Endodermal cell (in vitro differentiated cells): ENCODE results near the gene FAT1. TPM values are rescaled to one million over a fixed set of nuclear protein-coding genes. Genes with fewer than 3 reads are reported as not detected.

Source experiments
- DNase-seq: peaks from one replicate; pipeline ENCODE4 v3.0.0-alpha.2; 2017
- H3K27ac ChIP-seq: 2 replicates; pipeline ENCODE4 v1.5.1; 2013; ENCODE audit warnings: mild to moderate bottlenecking, low read depth, low read length, moderate library complexity
- H3K27me3 ChIP-seq: 2 replicates; pipeline ENCODE4 v1.6.1; 2013; ENCODE audit warnings: mild to moderate bottlenecking, low read length, moderate library complexity; ENCODE audit not compliant: insufficient read depth, control insufficient read depth, poor library complexity, severe bottlenecking
- H3K36me3 ChIP-seq: 2 replicates; pipeline ENCODE4 v1.7.0; 2013; ENCODE audit warnings: mild to moderate bottlenecking, low read length, moderate library complexity; ENCODE audit not compliant: control insufficient read depth, insufficient read depth
- H3K4me1 ChIP-seq: one replicate; pipeline ENCODE4 v1.7.0; 2013; ENCODE audit warnings: low read length; ENCODE audit not compliant: control insufficient read depth, insufficient read depth
- H3K4me3 ChIP-seq: 2 replicates; pipeline ENCODE4 v1.5.1; 2013; ENCODE audit warnings: mild to moderate bottlenecking, low read length, moderate library complexity
- H3K9ac ChIP-seq: 2 replicates; pipeline ENCODE4 v1.6.1; 2013; ENCODE audit warnings: mild to moderate bottlenecking, low read length, moderate library complexity; ENCODE audit not compliant: poor library complexity, severe bottlenecking; ENCODE audit errors: extremely low read depth
- H3K9me3 ChIP-seq: 2 replicates; pipeline ENCODE4 v1.6.1; 2013; ENCODE audit warnings: mild to moderate bottlenecking, low read length, moderate library complexity; ENCODE audit not compliant: control insufficient read depth
- H3K27ac Mint-ChIP-seq: 2 replicates; pipeline ENCODE4 v1.8.0; 2020; ENCODE audit warnings: mixed read lengths
- H3K27me3 Mint-ChIP-seq: 2 replicates; pipeline ENCODE4 v1.8.0; 2021; ENCODE audit warnings: mild to moderate bottlenecking, mixed read lengths; ENCODE audit not compliant: insufficient read depth
- H3K36me3 Mint-ChIP-seq: 2 replicates; pipeline ENCODE4 v1.8.0; 2020; ENCODE audit warnings: low read depth, mixed read lengths
- H3K4me1 Mint-ChIP-seq: 2 replicates; pipeline ENCODE4 v1.8.0; 2020; ENCODE audit warnings: mixed read lengths
- H3K4me3 Mint-ChIP-seq: 2 replicates; pipeline ENCODE4 v1.8.0; 2020; ENCODE audit warnings: mild to moderate bottlenecking, moderate library complexity, mixed read lengths
- H3K9me3 Mint-ChIP-seq: 2 replicates; pipeline ENCODE4 v1.8.0; 2020; ENCODE audit warnings: mild to moderate bottlenecking, mixed read lengths
- WGBS, 2 experiments: methylation state at CpG; one replicate each; pipeline versions ENCODE4 v1.1.5 to v1.1.7; 2013; ENCODE audit warnings: missing lambda C conversion rate in 2 of 2, mixed read lengths in 1 of 2; ENCODE audit not compliant: insufficient coverage in 1 of 2, insufficient read length in 1 of 2; 5-methylcytosine and 5-hydroxymethylcytosine counted together
- long read RNA-seq, 4 experiments: library from polyadenylated mRNA in 2 of 4; library from RNA in 1 of 4; library from capped mRNA in 1 of 4; stranded (forward) in 3 of 4; unstranded in 1 of 4; transcript quantifications; one replicate each; pipeline ENCODE4 v2.0.0, GENCODE V29; 2020 to 2021; ENCODE audit warnings: inconsistent platforms in 1 of 4
- polyA plus RNA-seq, 2 experiments: library from polyadenylated mRNA; stranded (reverse); fragments of 50-300 nt; gene quantifications; one replicate each; pipeline ENCODE4 v1.2.3, GENCODE V29; 2013
- total RNA-seq, 2 donors: library from RNA; stranded (reverse); fragmentation: NEBNext Ultra II Directional in 1 of 2; extraction: Animal tissue kit (Norgen Biotek cat#: 25700) in 1 of 2; gene quantifications; 2 replicates in 1 of 2; 3 replicates in 1 of 2; pipeline ENCODE4 v1.2.1, GENCODE V29; 2021
- TF ChIP-seq, protein P1 (sequence below): fragments of 200-600 bp; sonication (generic); conservative IDR thresholded peaks from 2 replicates; pipeline ENCODE4 v1.5.0; 2021; ENCODE audit warnings: antibody characterized with exemption, mild to moderate bottlenecking

The FAT1 gene, protein sequence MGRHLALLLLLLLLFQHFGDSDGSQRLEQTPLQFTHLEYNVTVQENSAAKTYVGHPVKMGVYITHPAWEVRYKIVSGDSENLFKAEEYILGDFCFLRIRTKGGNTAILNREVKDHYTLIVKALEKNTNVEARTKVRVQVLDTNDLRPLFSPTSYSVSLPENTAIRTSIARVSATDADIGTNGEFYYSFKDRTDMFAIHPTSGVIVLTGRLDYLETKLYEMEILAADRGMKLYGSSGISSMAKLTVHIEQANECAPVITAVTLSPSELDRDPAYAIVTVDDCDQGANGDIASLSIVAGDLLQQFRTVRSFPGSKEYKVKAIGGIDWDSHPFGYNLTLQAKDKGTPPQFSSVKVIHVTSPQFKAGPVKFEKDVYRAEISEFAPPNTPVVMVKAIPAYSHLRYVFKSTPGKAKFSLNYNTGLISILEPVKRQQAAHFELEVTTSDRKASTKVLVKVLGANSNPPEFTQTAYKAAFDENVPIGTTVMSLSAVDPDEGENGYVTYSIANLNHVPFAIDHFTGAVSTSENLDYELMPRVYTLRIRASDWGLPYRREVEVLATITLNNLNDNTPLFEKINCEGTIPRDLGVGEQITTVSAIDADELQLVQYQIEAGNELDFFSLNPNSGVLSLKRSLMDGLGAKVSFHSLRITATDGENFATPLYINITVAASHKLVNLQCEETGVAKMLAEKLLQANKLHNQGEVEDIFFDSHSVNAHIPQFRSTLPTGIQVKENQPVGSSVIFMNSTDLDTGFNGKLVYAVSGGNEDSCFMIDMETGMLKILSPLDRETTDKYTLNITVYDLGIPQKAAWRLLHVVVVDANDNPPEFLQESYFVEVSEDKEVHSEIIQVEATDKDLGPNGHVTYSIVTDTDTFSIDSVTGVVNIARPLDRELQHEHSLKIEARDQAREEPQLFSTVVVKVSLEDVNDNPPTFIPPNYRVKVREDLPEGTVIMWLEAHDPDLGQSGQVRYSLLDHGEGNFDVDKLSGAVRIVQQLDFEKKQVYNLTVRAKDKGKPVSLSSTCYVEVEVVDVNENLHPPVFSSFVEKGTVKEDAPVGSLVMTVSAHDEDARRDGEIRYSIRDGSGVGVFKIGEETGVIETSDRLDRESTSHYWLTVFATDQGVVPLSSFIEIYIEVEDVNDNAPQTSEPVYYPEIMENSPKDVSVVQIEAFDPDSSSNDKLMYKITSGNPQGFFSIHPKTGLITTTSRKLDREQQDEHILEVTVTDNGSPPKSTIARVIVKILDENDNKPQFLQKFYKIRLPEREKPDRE (N-terminal part only)
- total RNA-seq, result 10 to 100 TPM; 66.6 to 77.8 TPM
- 68.7 TPM for polyA plus RNA-seq (2013, experiment 1 of 2)
- 67.9 TPM for polyA plus RNA-seq (2013, experiment 2 of 2)
- long read RNA-seq, experiment 1, full-length matches to known transcripts, result 4 of 18 reads
- long read RNA-seq, experiment 1, partial matches to known transcripts, result 9 of 18 reads
- long read RNA-seq, experiment 1, other reads (novel, unspliced or antisense), result 5 of 18 reads
- long read RNA-seq, experiment 2, partial matches to known transcripts, result 24 of 26 reads
- long read RNA-seq, experiment 2, other reads (novel, unspliced or antisense), result 2 of 26 reads
- long read RNA-seq, experiment 3, partial matches to known transcripts, result 1 of 3 reads
- long read RNA-seq, experiment 3, other reads (novel, unspliced or antisense), result 1 of 3 reads
- long read RNA-seq, experiment 4, result 0 reads

GRCh38 chr4:186723292-186724057 is at the start of gene FAT1:
Gene FAT1, minus strand, starts transcription at chr4:186723856. Its CDS starts 14,029 bp downstream, at chr4:186709827.
- Histone ChIP-seq H3K4me1 (peaks cover 2% of the 10 kb centered on the region), H3K36me3 (no peaks in the 10 kb centered on the region), H3K27me3 (no peaks in the 10 kb centered on the region), H3K9ac (peak within 1 kb of the TSS; percentile 70), H3K4me3 (peak within 1 kb of the TSS; percentile 97), H3K27ac (peak within 1 kb of the TSS; percentile 81), H3K9me3 (peaks cover 18% of the 10 kb centered on the region)
- peaks cover 15% of the 10 kb centered on the region for H3K4me1 Mint-ChIP-seq
- peak within 1 kb of the TSS; percentile 88 for H3K4me3 Mint-ChIP-seq
- no peaks in the 10 kb centered on the region for H3K9me3 Mint-ChIP-seq
- TF ChIP-seq, protein P1, sequence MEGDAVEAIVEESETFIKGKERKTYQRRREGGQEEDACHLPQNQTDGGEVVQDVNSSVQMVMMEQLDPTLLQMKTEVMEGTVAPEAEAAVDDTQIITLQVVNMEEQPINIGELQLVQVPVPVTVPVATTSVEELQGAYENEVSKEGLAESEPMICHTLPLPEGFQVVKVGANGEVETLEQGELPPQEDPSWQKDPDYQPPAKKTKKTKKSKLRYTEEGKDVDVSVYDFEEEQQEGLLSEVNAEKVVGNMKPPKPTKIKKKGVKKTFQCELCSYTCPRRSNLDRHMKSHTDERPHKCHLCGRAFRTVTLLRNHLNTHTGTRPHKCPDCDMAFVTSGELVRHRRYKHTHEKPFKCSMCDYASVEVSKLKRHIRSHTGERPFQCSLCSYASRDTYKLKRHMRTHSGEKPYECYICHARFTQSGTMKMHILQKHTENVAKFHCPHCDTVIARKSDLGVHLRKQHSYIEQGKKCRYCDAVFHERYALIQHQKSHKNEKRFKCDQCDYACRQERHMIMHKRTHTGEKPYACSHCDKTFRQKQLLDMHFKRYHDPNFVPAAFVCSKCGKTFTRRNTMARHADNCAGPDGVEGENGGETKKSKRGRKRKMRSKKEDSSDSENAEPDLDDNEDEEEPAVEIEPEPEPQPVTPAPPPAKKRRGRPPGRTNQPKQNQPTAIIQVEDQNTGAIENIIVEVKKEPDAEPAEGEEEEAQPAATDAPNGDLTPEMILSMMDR, result no peak
- H3K36me3 Mint-ChIP-seq, result no peaks in the 10 kb centered on the region
- peak within 1 kb of the TSS; percentile 90 for H3K27ac Mint-ChIP-seq
- 0% methylated on average over 16 to 112 of the region's 112 CpGs for WGBS, 2 experiments
- DNase-seq, result peak; percentile 83
- H3K27me3 Mint-ChIP-seq, result peaks cover 35% of the 10 kb centered on the region

DNA sequence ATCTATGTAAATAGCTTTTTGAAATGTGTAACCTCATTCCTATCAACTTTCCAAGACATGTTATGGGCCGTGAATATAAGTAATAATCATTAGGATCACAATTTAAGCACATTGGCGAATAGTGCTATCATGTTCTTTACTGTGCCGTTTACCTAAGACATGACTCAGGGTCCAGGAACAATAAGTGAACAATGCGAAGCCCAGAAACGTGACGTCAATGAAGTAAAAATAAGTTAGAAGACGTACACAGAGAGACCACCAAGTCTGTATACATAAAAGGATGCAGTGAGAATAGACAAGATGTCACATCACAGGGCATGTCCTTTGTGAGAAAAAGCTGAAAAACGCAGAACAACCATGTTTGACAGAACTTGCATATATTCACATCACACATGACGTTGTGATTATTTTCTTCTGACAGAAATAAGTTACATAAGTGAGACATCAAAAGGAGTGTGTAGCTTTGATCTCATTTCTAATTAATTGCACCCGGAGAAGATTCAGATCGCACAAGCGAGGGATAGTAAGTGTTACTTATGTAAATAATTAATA is 49.4 kb upstream of the FAT1 start:
- TF ChIP-seq, protein P1, result no peak
- H3K4me1 ChIP-seq, result no peaks in the 10 kb centered on the region
- H3K9me3 ChIP-seq, result no peaks in the 10 kb centered on the region
- Mint-ChIP-seq H3K27ac (no peak overlapping the region), H3K4me3 (no peak overlapping the region), H3K4me1 (no peaks in the 10 kb centered on the region), H3K36me3 (no peaks in the 10 kb centered on the region), H3K9me3 (no peaks in the 10 kb centered on the region), H3K27me3 (peaks cover 2% of the 10 kb centered on the region)
- no peak overlapping the region for H3K27ac ChIP-seq
- WGBS, 2 experiments, result 93 to 94% methylated on average over 8 to 12 of the region's 12 CpGs
- H3K36me3 ChIP-seq, result no peaks in the 10 kb centered on the region
- no peak overlapping the region for H3K9ac ChIP-seq
- no peak overlapping the region for H3K4me3 ChIP-seq
- no peaks in the 10 kb centered on the region for H3K27me3 ChIP-seq
- no peak for DNase-seq
